ENCODE results near the gene MCTP2. TPM values are rescaled to one million over a fixed set of nuclear protein-coding genes. Genes with fewer than 3 reads are reported as not detected.

Gene MCTP2
- total and polyA plus RNA-seq, 2 of the 13 experiments (the other 11 are each of a cell fraction or from before 2014, with no cell fraction given) = 5.1 to 8.6 TPM

GRCh38 chr15:94231723-94232468, 535 bp downstream of the MCTP2 start (continued):
- TF ChIP-seq, protein P1, sequence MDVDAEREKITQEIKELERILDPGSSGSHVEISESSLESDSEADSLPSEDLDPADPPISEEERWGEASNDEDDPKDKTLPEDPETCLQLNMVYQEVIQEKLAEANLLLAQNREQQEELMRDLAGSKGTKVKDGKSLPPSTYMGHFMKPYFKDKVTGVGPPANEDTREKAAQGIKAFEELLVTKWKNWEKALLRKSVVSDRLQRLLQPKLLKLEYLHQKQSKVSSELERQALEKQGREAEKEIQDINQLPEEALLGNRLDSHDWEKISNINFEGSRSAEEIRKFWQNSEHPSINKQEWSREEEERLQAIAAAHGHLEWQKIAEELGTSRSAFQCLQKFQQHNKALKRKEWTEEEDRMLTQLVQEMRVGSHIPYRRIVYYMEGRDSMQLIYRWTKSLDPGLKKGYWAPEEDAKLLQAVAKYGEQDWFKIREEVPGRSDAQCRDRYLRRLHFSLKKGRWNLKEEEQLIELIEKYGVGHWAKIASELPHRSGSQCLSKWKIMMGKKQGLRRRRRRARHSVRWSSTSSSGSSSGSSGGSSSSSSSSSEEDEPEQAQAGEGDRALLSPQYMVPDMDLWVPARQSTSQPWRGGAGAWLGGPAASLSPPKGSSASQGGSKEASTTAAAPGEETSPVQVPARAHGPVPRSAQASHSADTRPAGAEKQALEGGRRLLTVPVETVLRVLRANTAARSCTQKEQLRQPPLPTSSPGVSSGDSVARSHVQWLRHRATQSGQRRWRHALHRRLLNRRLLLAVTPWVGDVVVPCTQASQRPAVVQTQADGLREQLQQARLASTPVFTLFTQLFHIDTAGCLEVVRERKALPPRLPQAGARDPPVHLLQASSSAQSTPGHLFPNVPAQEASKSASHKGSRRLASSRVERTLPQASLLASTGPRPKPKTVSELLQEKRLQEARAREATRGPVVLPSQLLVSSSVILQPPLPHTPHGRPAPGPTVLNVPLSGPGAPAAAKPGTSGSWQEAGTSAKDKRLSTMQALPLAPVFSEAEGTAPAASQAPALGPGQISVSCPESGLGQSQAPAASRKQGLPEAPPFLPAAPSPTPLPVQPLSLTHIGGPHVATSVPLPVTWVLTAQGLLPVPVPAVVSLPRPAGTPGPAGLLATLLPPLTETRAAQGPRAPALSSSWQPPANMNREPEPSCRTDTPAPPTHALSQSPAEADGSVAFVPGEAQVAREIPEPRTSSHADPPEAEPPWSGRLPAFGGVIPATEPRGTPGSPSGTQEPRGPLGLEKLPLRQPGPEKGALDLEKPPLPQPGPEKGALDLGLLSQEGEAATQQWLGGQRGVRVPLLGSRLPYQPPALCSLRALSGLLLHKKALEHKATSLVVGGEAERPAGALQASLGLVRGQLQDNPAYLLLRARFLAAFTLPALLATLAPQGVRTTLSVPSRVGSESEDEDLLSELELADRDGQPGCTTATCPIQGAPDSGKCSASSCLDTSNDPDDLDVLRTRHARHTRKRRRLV (CRISPR knock-in tag; IDR thresholded peaks at IDR 0.05) = no peak
- TF ChIP-seq ZNF263 (CRISPR knock-in tag; IDR thresholded peaks at IDR 0.05) (no peak), ZNF143 (CRISPR knock-in tag; IDR thresholded peaks at IDR 0.05) (no peak), CCDC6 (CRISPR knock-in tag; IDR thresholded peaks at IDR 0.05) (no peak), HNRNPLL (IDR thresholded peaks at IDR 0.05; ENCODE audit: low read depth, low read length, poor library complexity, severe bottlenecking) (peak; percentile 66), PHF8 (CRISPR knock-in tag; IDR thresholded peaks at IDR 0.05) (peak; percentile 23; the same call in 1 of the 2 replicates), PHF20 (CRISPR knock-in tag; IDR thresholded peaks at IDR 0.05) (0 out of 2 replicates have a peak, but pooled peaks have one; percentile 5), ZNF142 (CRISPR knock-in tag; IDR thresholded peaks at IDR 0.05) (no peak)
- TF ChIP-seq, protein P2, sequence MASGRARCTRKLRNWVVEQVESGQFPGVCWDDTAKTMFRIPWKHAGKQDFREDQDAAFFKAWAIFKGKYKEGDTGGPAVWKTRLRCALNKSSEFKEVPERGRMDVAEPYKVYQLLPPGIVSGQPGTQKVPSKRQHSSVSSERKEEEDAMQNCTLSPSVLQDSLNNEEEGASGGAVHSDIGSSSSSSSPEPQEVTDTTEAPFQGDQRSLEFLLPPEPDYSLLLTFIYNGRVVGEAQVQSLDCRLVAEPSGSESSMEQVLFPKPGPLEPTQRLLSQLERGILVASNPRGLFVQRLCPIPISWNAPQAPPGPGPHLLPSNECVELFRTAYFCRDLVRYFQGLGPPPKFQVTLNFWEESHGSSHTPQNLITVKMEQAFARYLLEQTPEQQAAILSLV (CRISPR knock-in tag; IDR thresholded peaks at IDR 0.05; ENCODE audit: borderline replicate concordance) = no peak

Data from HepG2 (cell line).